H1 (cell line): Measurements from ENCODE around the gene TRIM4. TPM values are rescaled to one million over a fixed set of nuclear protein-coding genes. Genes with fewer than 3 reads are reported as not detected.
"Not testable (repeated sequence)": the region's sequence is repeated elsewhere in the genome, so short reads cannot be mapped to it uniquely, and the experiment has no call there.

Source experiments
- CTCF ChIA-PET: fragments of 300-600 bp; sonication (Branson Sonifier 250); formaldehyde crosslinking; loops from one replicate; lab custom pipeline; 2021; ENCODE audit not compliant: partially characterized antibody; lab: Charles Lee
- POLR2A ChIA-PET: fragments of 300-600 bp; sonication (Branson Sonifier 250); formaldehyde crosslinking; loops from one replicate; lab custom pipeline; 2021; ENCODE audit warnings: inconsistent platforms; ENCODE audit not compliant: partially characterized antibody; lab: Charles Lee
- DNase-seq, 2 experiments: peaks; one replicate each; pipeline versions ENCODE4 v3.0.0 to v3.0.0-alpha.2; 2010 to 2022; ENCODE audit warnings: low spot score in 2 of 2, low read depth in 1 of 2, mixed read lengths in 1 of 2
- FAIRE-seq: peaks from 2 replicates; lab custom pipeline; 2011; peaks lifted over from hg19 to GRCh38; lab: Jason Lieb, UNC
- H2AFZ ChIP-seq: 2 replicates; pipeline ENCODE4 v1.8.1; 2012; ENCODE audit warnings: low read length, inconsistent platforms
- H2AK5ac ChIP-seq: 2 replicates; pipeline ENCODE4 v1.6.1; 2013; ENCODE audit warnings: low read depth, low read length
- H2BK120ac ChIP-seq: replicated peaks from 2 replicates; pipeline ENCODE3; 2013; ENCODE audit warnings: low read depth, low read length, inconsistent platforms
- H2BK12ac ChIP-seq: 2 replicates; pipeline ENCODE4 v1.6.1; 2013; ENCODE audit warnings: low read depth, low read length
- H2BK15ac ChIP-seq: 2 replicates; pipeline ENCODE4 v1.6.1; 2013; ENCODE audit warnings: low read length
- H2BK20ac ChIP-seq: 2 replicates; pipeline ENCODE4 v1.6.1; 2013; ENCODE audit warnings: low read length
- H2BK5ac ChIP-seq: 2 replicates; pipeline ENCODE4 v1.6.1; 2013; ENCODE audit warnings: low read depth, low read length
- H3K14ac ChIP-seq: 2 replicates; pipeline ENCODE4 v1.6.1; 2013; ENCODE audit warnings: inconsistent platforms; ENCODE audit not compliant: insufficient read length
- H3K18ac ChIP-seq: 2 replicates; pipeline ENCODE4 v1.6.1; 2013; ENCODE audit warnings: low read length; ENCODE audit errors: extremely low read depth
- H3K23ac ChIP-seq: 2 replicates; pipeline ENCODE4 v1.6.1; 2013; ENCODE audit warnings: inconsistent platforms; ENCODE audit not compliant: insufficient read length
- H3K23me2 ChIP-seq: 2 replicates; pipeline ENCODE4 v1.6.1; 2013; ENCODE audit warnings: low read depth, low read length
- H3K27ac ChIP-seq: 2 replicates; pipeline ENCODE4 v1.6.1; 2011; ENCODE audit warnings: low read depth, low read length, inconsistent platforms
- H3K27me3 ChIP-seq, 4 experiments: replicated peaks in 1 of 4; 1 replicate in 1 of 4; 2 replicates in 3 of 4; pipeline versions ENCODE4 v1.6.1 to v1.8.1; 2011 to 2013; ENCODE audit warnings: low read length in 3 of 4, mild to moderate bottlenecking in 3 of 4, inconsistent platforms in 2 of 4, mixed read lengths in 2 of 4, moderate library complexity in 1 of 4; ENCODE audit not compliant: control insufficient read depth in 3 of 4, insufficient read depth in 3 of 4; ENCODE audit errors: extremely low read depth in 1 of 4
- H3K36me3 ChIP-seq, 4 experiments: 2 replicates each; pipeline versions ENCODE4 v1.6.1 to v1.8.1; 2011 to 2013; ENCODE audit warnings: mild to moderate bottlenecking in 4 of 4, low read length in 3 of 4, moderate library complexity in 2 of 4, control low read depth in 1 of 4, inconsistent platforms in 1 of 4; ENCODE audit not compliant: insufficient read depth in 4 of 4, control insufficient read depth in 2 of 4
- H3K4ac ChIP-seq: replicated peaks from 2 replicates; pipeline ENCODE3; 2013; ENCODE audit warnings: low read length, low read depth, mixed read lengths, inconsistent platforms; ENCODE audit not compliant: insufficient read length
- H3K4me1 ChIP-seq, 4 experiments: replicated peaks in 1 of 4; 1 replicate in 1 of 4; 2 replicates in 3 of 4; pipeline versions ENCODE4 v1.6.1 to v1.8.1; 2011 to 2013; ENCODE audit warnings: low read length in 3 of 4, inconsistent platforms in 2 of 4, mixed read lengths in 1 of 4; ENCODE audit not compliant: insufficient read depth in 4 of 4, control insufficient read depth in 3 of 4
- H3K4me2 ChIP-seq, 2 experiments: 2 replicates each; pipeline versions ENCODE4 v1.6.1 to v1.8.1; 2011 to 2013; ENCODE audit warnings: low read depth in 2 of 2, low read length in 2 of 2, control low read depth in 1 of 2, inconsistent platforms in 1 of 2, mild to moderate bottlenecking in 1 of 2; ENCODE audit not compliant: insufficient read depth in 1 of 2
- H3K4me3 ChIP-seq, 4 experiments: fragments of 200-600, 300-600 bp in 1 of 4; sonication (generic), shearing (Covaris generic), sonication (Bioruptor Twin) in 1 of 4; 2 replicates each; pipeline versions ENCODE4 v1.5.1 to v1.8.1; 2011 to 2016; ENCODE audit warnings: low read length in 4 of 4, low read depth in 3 of 4, control low read depth in 2 of 4, inconsistent platforms in 2 of 4, mild to moderate bottlenecking in 2 of 4, mixed read lengths in 1 of 4, moderate library complexity in 1 of 4; ENCODE audit not compliant: insufficient read depth in 2 of 4; ENCODE audit errors: extremely low read depth in 1 of 4
- H3K56ac ChIP-seq: replicated peaks from 2 replicates; pipeline ENCODE3; 2013; ENCODE audit warnings: low read depth, mild to moderate bottlenecking, mixed read lengths, low read length, inconsistent platforms; ENCODE audit not compliant: insufficient read length
- H3K79me1 ChIP-seq: 2 replicates; pipeline ENCODE4 v1.6.1; 2013; ENCODE audit warnings: low read depth, low read length, control low read depth
- H3K79me2 ChIP-seq, 2 experiments: 2 replicates each; pipeline versions ENCODE4 v1.6.1 to v1.8.1; 2012 to 2013; ENCODE audit warnings: low read length in 2 of 2, mild to moderate bottlenecking in 2 of 2, inconsistent platforms in 1 of 2; ENCODE audit not compliant: insufficient read depth in 2 of 2, control insufficient read depth in 1 of 2
- H3K9ac ChIP-seq, 4 experiments: replicated peaks in 1 of 4; 1 replicate in 1 of 4; 2 replicates in 3 of 4; pipeline versions ENCODE4 v1.6.1 to v1.8.1; 2011 to 2013; ENCODE audit warnings: low read depth in 3 of 4, low read length in 3 of 4, control low read depth in 2 of 4, mild to moderate bottlenecking in 2 of 4, moderate library complexity in 2 of 4, inconsistent platforms in 1 of 4; ENCODE audit errors: extremely low read depth in 1 of 4
- H3K9me3 ChIP-seq, 2 experiments: 2 replicates each; pipeline versions ENCODE4 v1.6.1 to v1.8.1; 2012 to 2013; ENCODE audit warnings: mild to moderate bottlenecking in 2 of 2, moderate library complexity in 2 of 2, control low read depth in 1 of 2, inconsistent platforms in 1 of 2, low read depth in 1 of 2, low read length in 1 of 2, mixed read lengths in 1 of 2; ENCODE audit not compliant: insufficient read depth in 2 of 2
- H4K20me1 ChIP-seq, 2 experiments: replicated peaks in 1 of 2; 2 replicates each; pipeline versions ENCODE3 to v1.8.1; 2011 to 2013; ENCODE audit warnings: inconsistent platforms in 2 of 2, low read length in 2 of 2, mild to moderate bottlenecking in 1 of 2; ENCODE audit not compliant: insufficient read depth in 2 of 2, control insufficient read depth in 1 of 2
- H4K5ac ChIP-seq: 2 replicates; pipeline ENCODE4 v1.6.1; 2013; ENCODE audit warnings: low read length, low read depth, mixed read lengths, inconsistent platforms; ENCODE audit not compliant: insufficient read length
- H4K8ac ChIP-seq: 2 replicates; pipeline ENCODE4 v1.8.0; 2013; ENCODE audit warnings: mild to moderate bottlenecking, moderate library complexity, low read length, inconsistent platforms; ENCODE audit not compliant: insufficient read depth; ENCODE audit errors: extremely low read depth
- H4K91ac ChIP-seq: replicated peaks from 2 replicates; pipeline ENCODE3; 2013; ENCODE audit warnings: low read length, mixed read lengths, inconsistent platforms; ENCODE audit not compliant: insufficient read length
- BACH1 ChIP-seq: IDR thresholded peaks from 2 replicates; pipeline ENCODE4 v1.6.1; 2012; ENCODE audit warnings: low read length, improper control_type of control experiment
- CTCF ChIP-seq, 3 experiments: IDR thresholded peaks; 1 replicate in 2 of 3; 2 replicates in 1 of 3; pipeline versions ENCODE4 v1.5.1 to v1.6.1; 2011; ENCODE audit warnings: low read length in 3 of 3, mild to moderate bottlenecking in 3 of 3, inconsistent platforms in 2 of 3, low read depth in 1 of 3, moderate library complexity in 1 of 3; ENCODE audit not compliant: insufficient read depth in 1 of 3; ENCODE audit errors: control extremely low read depth in 1 of 3
- WGBS, 2 experiments: shearing (Covaris generic) in 1 of 2; methylation state at CpG; one replicate each; pipeline versions ENCODE4 v1.1.6 to v1.1.7; 2013 to 2015; ENCODE audit warnings: low lambda C conversion rate in 2 of 2, mixed read lengths in 2 of 2, inconsistent platforms in 1 of 2, low coverage in 1 of 2, missing lambda C conversion rate in 1 of 2; ENCODE audit not compliant: insufficient replicate concordance in 2 of 2, insufficient coverage in 1 of 2, insufficient read length in 1 of 2; ENCODE audit errors: extremely low coverage in 1 of 2, missing lambda C conversion rate in 1 of 2; 5-methylcytosine and 5-hydroxymethylcytosine counted together
- polyA plus RNA-seq, 7 experiments: library from polyadenylated mRNA; depleted of rRNA in 3 of 7; stranded (reverse) in 5 of 7; unstranded in 2 of 7; fragments of >200 nt in 5 of 7; fragments of 200-250 nt in 2 of 7; gene quantifications; 1 replicate in 5 of 7; 2 replicates in 1 of 7; 4 replicates in 1 of 7; pipeline versions ENCODE4 v1.2.1 to v1.2.3, GENCODE V29; 2011 to 2013; ENCODE audit warnings: missing spikeins in 2 of 7, mixed read lengths in 2 of 7
- total RNA-seq: library from RNA; stranded (reverse); fragmentation: NEBNext Ultra II Directional; extraction: Animal tissue kit (Norgen Biotek cat#: 25700); gene quantifications from 2 replicates; pipeline ENCODE4 v1.2.1, GENCODE V29; 2021

TRIM4 gene
- total and polyA plus RNA-seq, 2 of the 8 experiments (the other 6 are each of a cell fraction or from before 2014, with no cell fraction given) = 0.03 to 7.3 TPM

GRCh38 chr7:99868246-99868645 is 51.1 kb downstream of the TRIM4 start (continued):
- no peak for TF ChIP-seq CTCF (IDR thresholded peaks at IDR 0.05; ENCODE audit: control extremely low read depth in 1 of 3, insufficient read depth in 1 of 3, low read depth in 1 of 3, low read length in 3 of 3)
- TF ChIP-seq BACH1 = no peak

GRCh38 chr7:99867477-99867876 is 51.9 kb downstream of the TRIM4 start:
- H2AFZ ChIP-seq, H4K5ac ChIP-seq, H3K36me3 ChIP-seq, H3K56ac ChIP-seq, H2BK12ac ChIP-seq, H3K4ac ChIP-seq, H3K23ac ChIP-seq, H3K4me2 ChIP-seq, H2AK5ac ChIP-seq, FAIRE-seq, CTCF ChIA-PET, H3K79me1 ChIP-seq, H3K27ac ChIP-seq, H4K8ac ChIP-seq, H3K79me2 ChIP-seq, H3K4me3 ChIP-seq, DNase-seq, H2BK5ac ChIP-seq, H3K27me3 ChIP-seq, H3K18ac ChIP-seq, H4K91ac ChIP-seq, H2BK20ac ChIP-seq, H2BK15ac ChIP-seq, H3K9ac ChIP-seq, H2BK120ac ChIP-seq, H3K4me1 ChIP-seq, H4K20me1 ChIP-seq, H3K14ac ChIP-seq, H3K23me2 ChIP-seq, POLR2A ChIA-PET: not testable (repeated sequence)
- H3K9me3 ChIP-seq = peaks cover 9 to 16% of the 10 kb centered on the region in 2 experiments; a peak in 2 of 4 replicates
- 89% methylated on average over 2 of the region's 2 CpGs; no CpG with 5 or more reads in 1 of the 2 experiments for WGBS, 2 experiments
